Lung (tissue), 12 donors: ENCODE results near the gene SMARCD3. TPM values are rescaled to one million over a fixed set of nuclear protein-coding genes. Genes with fewer than 3 reads are reported as not detected.

Source experiments
- ATAC-seq: fragments of 200-7000 bp; cut with Tn5 transposase; one replicate; pipeline ENCODE4 v1.9.1; 2020; ENCODE audit warnings: moderate number of reproducible peaks; ENCODE audit not compliant: insufficient read depth, low FRiP score
- DNase-seq, 3 donors: peaks; one replicate each; pipeline ENCODE4 v3.0.0-alpha.2; 2013 to 2017
- H3K27ac ChIP-seq, 2 donors: one replicate each; pipeline ENCODE4 v1.5.1; 2013; ENCODE audit warnings: mild to moderate bottlenecking in 2 of 2, moderate library complexity in 2 of 2, control low read depth in 1 of 2, inconsistent platforms in 1 of 2, low read depth in 1 of 2, low read length in 1 of 2
- H3K27me3 ChIP-seq, 3 donors: one replicate each; pipeline ENCODE4 v1.5.1; 2013; ENCODE audit warnings: low read length in 2 of 3; ENCODE audit not compliant: control insufficient read depth in 3 of 3, insufficient read depth in 3 of 3
- H3K36me3 ChIP-seq, 4 donors: one replicate each; pipeline ENCODE4 v1.5.1; 2013; ENCODE audit warnings: low read length in 4 of 4, mild to moderate bottlenecking in 1 of 4, moderate library complexity in 1 of 4; ENCODE audit not compliant: control insufficient read depth in 4 of 4, insufficient read depth in 4 of 4
- H3K4me1 ChIP-seq, 5 donors: one replicate each; pipeline ENCODE4 v1.5.1; 2013; ENCODE audit warnings: low read length in 5 of 5, mild to moderate bottlenecking in 2 of 5, moderate library complexity in 1 of 5; ENCODE audit not compliant: control insufficient read depth in 5 of 5, insufficient read depth in 5 of 5
- H3K4me3 ChIP-seq: one replicate; pipeline ENCODE4 v1.5.1; 2013; ENCODE audit warnings: mild to moderate bottlenecking, control low read depth, moderate library complexity
- H3K9ac ChIP-seq, 2 donors: one replicate each; pipeline ENCODE4 v1.5.1; 2013; ENCODE audit warnings: low read length in 2 of 2, control low read depth in 1 of 2; ENCODE audit not compliant: insufficient read depth in 1 of 2
- H3K9me3 ChIP-seq, 4 donors: one replicate each; pipeline ENCODE4 v1.5.1; 2013; ENCODE audit warnings: low read length in 3 of 4, mild to moderate bottlenecking in 1 of 4, moderate library complexity in 1 of 4; ENCODE audit not compliant: control insufficient read depth in 4 of 4, insufficient read depth in 3 of 4
- CTCF ChIP-seq: IDR thresholded peaks from 2 replicates; pipeline ENCODE4 v1.5.1; 2012; ENCODE audit warnings: mild to moderate bottlenecking; ENCODE audit errors: control extremely low read depth, extremely low read depth
- WGBS, 2 donors: extraction: QIAGEN DNeasy Blood & Tissue Kit; methylation state at CpG; one replicate each; pipeline ENCODE4 v1.1.7; 2013; 5-methylcytosine and 5-hydroxymethylcytosine counted together
- polyA plus RNA-seq, 2 donors: library from polyadenylated mRNA; stranded (reverse); fragments of 200-250 nt; gene quantifications; one replicate each; pipeline ENCODE4 v1.2.1, GENCODE V29; 2013
- total RNA-seq, 2 donors: library from RNA; depleted of rRNA in 1 of 2; stranded (reverse); fragments of >200 nt in 1 of 2; gene quantifications; one replicate each; pipeline ENCODE4 v1.2.1, GENCODE V29; 2014 to 2021
- donor health status: control.
- donor health status: control.
- donor health status: Bipolar disorder and iron deficiency.
- donor health status: healthy.
- donor health status: DM: yes; HTN: yes; CAD: no.

SMARCD3 gene
- total and polyA plus RNA-seq, 4 donors: 37.5 to 70.9 (median 51.4) TPM

- no peaks in the 10 kb centered on the region for H3K36me3 ChIP-seq
- no peak overlapping the region for H3K27ac ChIP-seq
- 47 to 57% methylated on average over 19 of the region's 19 CpGs for WGBS, 2 donors
- no peaks in the 10 kb centered on the region for H3K27me3 ChIP-seq
- H3K4me3 ChIP-seq: no peak overlapping the region
- ATAC-seq: no peak
- no peaks in the 10 kb centered on the region for H3K9me3 ChIP-seq
- peaks cover 0 to 20% (median 0%) of the 10 kb centered on the region in 5 donors for H3K4me1 ChIP-seq
- H3K9ac ChIP-seq: no peak overlapping the region
- DNase-seq: no peak
- no peak for TF ChIP-seq CTCF
Observed at GRCh38 chr7:151195616-151196450, 52.7 kb downstream of the SMARCD3 start.

DNA sequence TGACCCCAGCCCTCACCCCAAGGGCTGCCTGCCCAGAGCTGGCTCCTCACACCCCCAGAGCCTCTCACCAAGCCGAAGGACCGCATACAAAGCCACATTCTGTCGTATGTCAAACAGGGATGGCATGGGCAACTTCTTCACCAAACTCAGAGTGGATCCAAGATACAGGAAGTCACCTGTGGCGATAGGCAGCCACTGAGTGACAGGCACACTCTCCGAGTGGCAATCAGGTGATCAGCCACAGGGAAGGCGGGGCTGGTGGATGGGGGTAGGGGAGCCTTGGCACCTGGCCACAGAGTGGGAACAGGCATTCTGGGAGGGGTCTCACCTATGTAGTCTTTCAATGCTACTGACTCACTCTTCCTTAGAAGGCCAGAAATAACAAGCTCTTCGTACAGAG, 54.3 kb downstream of the SMARCD3 start:
- no peaks in the 10 kb centered on the region for H3K36me3 ChIP-seq
- H3K27me3 ChIP-seq: no peaks in the 10 kb centered on the region
- peaks cover 0 to 7% (median 0%) of the 10 kb centered on the region in 5 donors for H3K4me1 ChIP-seq
- no peak overlapping the region for H3K4me3 ChIP-seq
- no peak overlapping the region for H3K27ac ChIP-seq
- 67 to 71% methylated on average over 7 of the region's 7 CpGs for WGBS, 2 donors
- H3K9me3 ChIP-seq: no peaks in the 10 kb centered on the region
- DNase-seq (no peak), ATAC-seq (no peak)
- no peak for TF ChIP-seq CTCF
- H3K9ac ChIP-seq: no peak overlapping the region

- 91 to 96% methylated on average over 14 of the region's 14 CpGs for WGBS, 2 donors
- no peaks in the 10 kb centered on the region for H3K4me1 ChIP-seq
- no peaks in the 10 kb centered on the region for H3K36me3 ChIP-seq
- H3K9me3 ChIP-seq: no peaks in the 10 kb centered on the region
- no peak for TF ChIP-seq CTCF
- no peaks in the 10 kb centered on the region for H3K27me3 ChIP-seq
- ATAC-seq (no peak), DNase-seq (no peak)
- H3K27ac ChIP-seq: no peak overlapping the region
- no peak overlapping the region for H3K9ac ChIP-seq
- H3K4me3 ChIP-seq: no peak overlapping the region
Observed at GRCh38 chr7:151193203-151193978, 55.1 kb downstream of the SMARCD3 start.
